A549 (cell line): ENCODE data around the gene ATOH7. TPM values are rescaled to one million over a fixed set of nuclear protein-coding genes. Genes with fewer than 3 reads are reported as not detected.

Experiments used
- ATAC-seq, 2 experiments: fragments of 200-7000 bp in 1 of 2; fragments of >200 bp in 1 of 2; cut with Nextera tagmentation in 1 of 2; cut with Tn5 transposase in 1 of 2; 3 replicates each; pipeline versions ENCODE4 v1.8.0 to v1.9.1; 2018 to 2020; ENCODE audit warnings: mild to moderate bottlenecking in 1 of 2, moderate library complexity in 1 of 2
- CTCF ChIA-PET: fragments of 300-600 bp; sonication (Branson Sonifier 250); formaldehyde crosslinking; extraction: SDS; loops from one replicate; lab custom pipeline; 2021; ENCODE audit warnings: antibody characterized with exemption, inconsistent platforms; lab: Yijun Ruan, JAX
- POLR2A ChIA-PET: fragments of 350-600 bp; formaldehyde crosslinking; extraction: SDS; loops from one replicate; lab custom pipeline; 2021; ENCODE audit warnings: antibody characterized with exemption, inconsistent platforms; lab: Yijun Ruan, JAX
- DNase-seq, 2 experiments: peaks; one replicate each; pipeline versions ENCODE4 v3.0.0 to v3.0.0-alpha.2; 2011 to 2016; ENCODE audit warnings: low read depth in 1 of 2, low spot score in 1 of 2
- FAIRE-seq: peaks from 2 replicates; lab custom pipeline; 2011; peaks lifted over from hg19 to GRCh38; lab: Jason Lieb, UNC
- H3K27ac ChIP-seq, 2 experiments: fragments of >200 bp; sonication (Bioruptor Twin); formaldehyde crosslinking; 3 replicates each; pipeline ENCODE4 v1.5.1; 2016 to 2017
- H3K4me1 ChIP-seq: fragments of >200 bp; sonication (Bioruptor Twin); formaldehyde crosslinking; 3 replicates; pipeline ENCODE4 v1.6.1; 2016
- H3K4me2 ChIP-seq: fragments of >200 bp; sonication (Bioruptor Twin); formaldehyde crosslinking; 3 replicates; pipeline ENCODE4 v1.6.1; 2016
- H3K4me3 ChIP-seq: fragments of >200 bp; sonication (Bioruptor Twin); formaldehyde crosslinking; 3 replicates; pipeline ENCODE4 v1.5.1; 2016
- H3K9me3 ChIP-seq: fragments of >200 bp; sonication (Bioruptor Twin); formaldehyde crosslinking; 3 replicates; pipeline ENCODE4 v1.6.1; 2016
- CEBPB ChIP-seq, 2 experiments: fragments of >200 bp in 1 of 2; sonication (Bioruptor Twin) in 1 of 2; formaldehyde crosslinking in 1 of 2; IDR thresholded peaks; 2 replicates each; pipeline ENCODE4 v1.6.1; 2012 to 2016
- CHD2 ChIP-seq: fragments of 150-350 bp; IDR thresholded peaks from 2 replicates; pipeline ENCODE4 v1.6.1; 2014; ENCODE audit warnings: low read length; ENCODE audit not compliant: partially characterized antibody
- CHD4 ChIP-seq: fragments of 200-600 bp; sonication (generic); IDR thresholded peaks from 2 replicates; pipeline ENCODE4 v1.6.1; 2016; ENCODE audit warnings: antibody characterized with exemption, mild to moderate bottlenecking, borderline replicate concordance
- CTCF ChIP-seq: fragments of >200 bp; sonication (Bioruptor Twin); formaldehyde crosslinking; IDR thresholded peaks from 3 replicates; pipeline ENCODE4 v1.5.1; 2016
- ELK1 ChIP-seq: fragments of 150-350 bp; IDR thresholded peaks from 2 replicates; pipeline ENCODE4 v1.6.1; 2014; ENCODE audit warnings: low read depth, mild to moderate bottlenecking, low read length
- ESRRA ChIP-seq: fragments of 150-350 bp; IDR thresholded peaks from 2 replicates; pipeline ENCODE4 v1.6.1; 2014; ENCODE audit warnings: mild to moderate bottlenecking, low read length, borderline replicate concordance
- FOXS1 ChIP-seq: fragments of 250-450 bp; sonication (Bioruptor Pico); IDR thresholded peaks from 2 replicates; pipeline ENCODE4 v1.5.0; 2020; ENCODE audit warnings: mild to moderate bottlenecking, moderate library complexity
- HES2 ChIP-seq: fragments of >200 bp; sonication (Bioruptor Twin); formaldehyde crosslinking; IDR thresholded peaks from 2 replicates; pipeline ENCODE4 v1.6.1; 2016
- HOXA7 ChIP-seq: fragments of 250-450 bp; sonication (Bioruptor Pico); IDR thresholded peaks from 2 replicates; pipeline ENCODE4 v1.5.0; 2020; ENCODE audit warnings: mild to moderate bottlenecking, moderate library complexity
- HOXB13 ChIP-seq: fragments of 250-450 bp; sonication (Bioruptor Pico); IDR thresholded peaks from 2 replicates; pipeline ENCODE4 v1.5.0; 2020; ENCODE audit warnings: low read depth, mild to moderate bottlenecking, moderate library complexity
- HOXB5 ChIP-seq: fragments of 250-450 bp; sonication (Bioruptor Pico); IDR thresholded peaks from 2 replicates; pipeline ENCODE4 v1.5.0; 2020; ENCODE audit warnings: mild to moderate bottlenecking, moderate library complexity
- JUNB ChIP-seq: fragments of >200 bp; sonication (Bioruptor Twin); formaldehyde crosslinking; IDR thresholded peaks from 2 replicates; pipeline ENCODE4 v1.6.1; 2016
- KDM1A ChIP-seq: fragments of 200-600 bp; sonication (generic); IDR thresholded peaks from 2 replicates; pipeline ENCODE4 v1.6.1; 2016; ENCODE audit warnings: low read depth, mild to moderate bottlenecking
- MAFK ChIP-seq: fragments of 450-650 bp; IDR thresholded peaks from 2 replicates; pipeline ENCODE4 v1.6.1; 2014; ENCODE audit not compliant: partially characterized antibody
- MYC ChIP-seq: IDR thresholded peaks from 2 replicates; pipeline ENCODE4 v1.6.1; 2012; ENCODE audit warnings: mild to moderate bottlenecking, inconsistent platforms, low read length, improper control_type of control experiment, borderline replicate concordance
- POLR2A ChIP-seq: IDR thresholded peaks from 2 replicates; pipeline ENCODE4 v1.6.1; 2012; ENCODE audit warnings: mild to moderate bottlenecking, low read length
- RAD21 ChIP-seq, 2 experiments: fragments of >200 bp in 1 of 2; sonication (Bioruptor Twin) in 1 of 2; formaldehyde crosslinking in 1 of 2; IDR thresholded peaks in 1 of 2; conservative IDR thresholded peaks in 1 of 2; 2 replicates in 1 of 2; 3 replicates in 1 of 2; pipeline ENCODE4 v1.6.1; 2012 to 2018; ENCODE audit warnings: inconsistent platforms in 1 of 2
- RARB ChIP-seq: fragments of 250-450 bp; sonication (Bioruptor Pico); IDR thresholded peaks from 2 replicates; pipeline ENCODE4 v1.8.0; 2021; ENCODE audit warnings: mild to moderate bottlenecking, moderate library complexity
- RFX5 ChIP-seq: fragments of 450-650 bp; IDR thresholded peaks from 2 replicates; pipeline ENCODE4 v1.7.1; 2014; ENCODE audit warnings: antibody characterized with exemption, mild to moderate bottlenecking, moderate library complexity
- RNF2 ChIP-seq: fragments of 200-600 bp; sonication (generic); IDR thresholded peaks from 2 replicates; pipeline ENCODE4 v1.6.1; 2016; ENCODE audit warnings: low read depth, mild to moderate bottlenecking, antibody characterized with exemption, moderate library complexity, borderline replicate concordance
- SMC3 ChIP-seq: fragments of >200 bp; sonication (Bioruptor Twin); formaldehyde crosslinking; IDR thresholded peaks from 3 replicates; pipeline ENCODE4 v1.6.1; 2018; ENCODE audit warnings: inconsistent platforms
- SREBF2 ChIP-seq: fragments of 450-650 bp; IDR thresholded peaks from 2 replicates; pipeline ENCODE4 v1.6.1; 2014; ENCODE audit warnings: mild to moderate bottlenecking, moderate library complexity
- ZFP36 ChIP-seq: fragments of 450-650 bp; IDR thresholded peaks from 2 replicates; pipeline ENCODE4 v1.6.1; 2014; ENCODE audit warnings: borderline replicate concordance; ENCODE audit not compliant: partially characterized antibody
- ZNF302 ChIP-seq: fragments of 250-450 bp; sonication (Bioruptor Pico); IDR thresholded peaks from 2 replicates; pipeline ENCODE4 v1.9.0; 2021; ENCODE audit warnings: inconsistent platforms, mild to moderate bottlenecking, moderate library complexity
- WGBS: methylation state at CpG from one replicate; pipeline ENCODE4 v1.1.6; 2017; ENCODE audit errors: missing lambda C conversion rate; 5-methylcytosine and 5-hydroxymethylcytosine counted together
- polyA plus RNA-seq, 4 experiments: library from polyadenylated mRNA; depleted of rRNA in 3 of 4; stranded (reverse); fragments of >200 nt; fragmentation: RNase III in 1 of 4; extraction: RNeasy Plus Mini Kit Qiagen cat#74134 plus additional on column Dnase treatment in 1 of 4; gene quantifications; 2 replicates in 3 of 4; 3 replicates in 1 of 4; pipeline ENCODE4 v1.2.3, GENCODE V29; 2011 to 2017

Gene ATOH7
- polyA plus RNA-seq, 2 of the 4 experiments (the other 2 are of a cell fraction), result 0.18 to 0.27 TPM

GRCh38 chr10:68271196-68271882 is 39.4 kb upstream of the ATOH7 start (continued):
- no peak for TF ChIP-seq MYC

GRCh38 chr10:68269562-68270290 is 37.8 kb upstream of the ATOH7 start:
- ChIA-PET POLR2A (no interaction called here), CTCF (interaction anchor here (0.6 to 1.3 kb wide), 4 partner anchors 9 to 423 kb away, joined by 3 to 5 read pairs (median 4); no protein-coding TSS in a partner anchor)
- Histone ChIP-seq H3K4me2 (no peak overlapping the region), H3K4me1 (no peaks in the 10 kb centered on the region), H3K4me3 (no peak overlapping the region), H3K27ac (no peak overlapping the region), H3K9me3 (peaks cover 6% of the 10 kb centered on the region)
- no peak for DNase-seq
- no peak for FAIRE-seq
- no peak for ATAC-seq
- TF ChIP-seq ZFP36 (no peak), RNF2 (no peak), CHD4 (no peak), HOXA7 (CRISPR knock-in tag) (no peak), FOXS1 (CRISPR knock-in tag) (no peak), CEBPB (IDR thresholded peaks at IDR 0.05) (0 out of 4 replicates have a peak, but pooled peaks of 1 of the 2 experiments have one; percentile 24), RARB (CRISPR knock-in tag) (no peak), SREBF2 (no peak)
- TF ChIP-seq, all 56 proteins: peak for 1
- 43% methylated on average over 2 of the region's 2 CpGs for WGBS

GRCh38 chr10:68261132-68261856 is 29.4 kb upstream of the ATOH7 start:
- POLR2A ChIA-PET, result no interaction called here
- TF ChIP-seq JUNB, result no peak
- TF ChIP-seq HOXB13 (CRISPR knock-in tag), result no peak
- TF ChIP-seq CEBPB (IDR thresholded peaks at IDR 0.05), result no peak
- no peak for TF ChIP-seq CTCF
- TF ChIP-seq KDM1A, result no peak
- TF ChIP-seq MYC, result no peak
- no peak for TF ChIP-seq HES2
- TF ChIP-seq MAFK, result no peak
- no peak for TF ChIP-seq RAD21 (conservative IDR thresholded peaks at IDR 0.05 in 1 of 2, IDR thresholded peaks at IDR 0.05 in 1 of 2)
- TF ChIP-seq SMC3, result no peak
- no peak for TF ChIP-seq RFX5
- TF ChIP-seq HOXB5 (CRISPR knock-in tag), result no peak
- no peak for TF ChIP-seq ZNF302 (CRISPR knock-in tag)
- no peak for TF ChIP-seq ELK1
- no peak for TF ChIP-seq CHD4
- no peak for TF ChIP-seq CHD2
- TF ChIP-seq ESRRA, result no peak
- TF ChIP-seq POLR2A, result no peak
- DNase-seq (no peak), FAIRE-seq (no peak), ATAC-seq (no peak)
- H3K4me2 ChIP-seq, result no peak overlapping the region
- no peak overlapping the region for H3K4me3 ChIP-seq
- H3K4me1 ChIP-seq, result no peaks in the 10 kb centered on the region
- peaks cover 7% of the 10 kb centered on the region for H3K9me3 ChIP-seq
- CTCF ChIA-PET, result interaction anchor here (1.0 to 1.2 kb wide), 3 partner anchors 23 to 50 kb away, joined by 3 read pairs; no protein-coding TSS in a partner anchor
- no peak overlapping the region for H3K27ac ChIP-seq
- 69% methylated on average over 8 of the region's 8 CpGs for WGBS
